MCF 10A (cell line): ENCODE results near the gene SLC34A2. TPM values are rescaled to one million over a fixed set of nuclear protein-coding genes. Genes with fewer than 3 reads are reported as not detected.
"Not testable (repeated sequence)": the region's sequence is repeated elsewhere in the genome, so short reads cannot be mapped to it uniquely, and the experiment has no call there.

Source experiments
- BruUV-seq: library from RNA; stranded (reverse); fragments of 400-500 nt; replicated peaks from 2 replicates; lab custom pipeline; 2021; lab: Mats Ljungman, UMichigan
- CTCF ChIA-PET: fragments of 300-600 bp; sonication (Branson Sonifier 250); formaldehyde crosslinking; extraction: SDS; loops from one replicate; lab custom pipeline; 2021; ENCODE audit warnings: antibody characterized with exemption, inconsistent platforms; lab: Yijun Ruan, JAX
- POLR2A ChIA-PET: fragments of 300-600, 350-650 bp; sonication (Branson Sonifier 250); formaldehyde crosslinking; extraction: SDS; loops from one replicate; lab custom pipeline; 2020; ENCODE audit warnings: antibody characterized with exemption, inconsistent platforms; lab: Yijun Ruan, JAX
- DNase-seq: peaks from one replicate; pipeline ENCODE4 v3.0.0-alpha.2; 2018; ENCODE audit not compliant: unreplicated experiment
- H3K27ac Mint-ChIP-seq: one replicate; pipeline ENCODE4 v1.8.0; 2022; ENCODE audit warnings: mild to moderate bottlenecking, low read depth, mixed read lengths; ENCODE audit not compliant: unreplicated experiment
- H3K27me3 Mint-ChIP-seq: one replicate; pipeline ENCODE4 v1.8.0; 2022; ENCODE audit warnings: mixed read lengths; ENCODE audit not compliant: insufficient read depth, unreplicated experiment
- H3K36me3 Mint-ChIP-seq: one replicate; pipeline ENCODE4 v1.8.0; 2022; ENCODE audit warnings: mild to moderate bottlenecking, moderate library complexity, mixed read lengths; ENCODE audit not compliant: insufficient read depth, unreplicated experiment
- H3K4me1 Mint-ChIP-seq: one replicate; pipeline ENCODE4 v1.8.0; 2022; ENCODE audit warnings: mixed read lengths; ENCODE audit not compliant: insufficient read depth, unreplicated experiment
- H3K4me3 Mint-ChIP-seq: one replicate; pipeline ENCODE4 v1.8.0; 2022; ENCODE audit warnings: mild to moderate bottlenecking, moderate library complexity, mixed read lengths; ENCODE audit not compliant: unreplicated experiment
- H3K9me3 Mint-ChIP-seq: one replicate; pipeline ENCODE4 v1.8.0; 2022; ENCODE audit warnings: mixed read lengths; ENCODE audit not compliant: unreplicated experiment
- intact Hi-C: fragments of 100-400 bp; cut with micrococcal nuclease; formaldehyde crosslinking; loops from 2 replicates; pipeline ENCODE4 v1.14.1; 2022
- total RNA-seq: library from RNA; stranded (reverse); gene quantifications from 2 replicates; pipeline ENCODE4 v1.2.3, GENCODE V29; 2022
- TF ChIP-seq, protein P1 (sequence below): fragments of 200-600 bp; IDR thresholded peaks from one replicate; pipeline ENCODE4 v1.8.0; 2022; ENCODE audit warnings: antibody characterized with exemption, mild to moderate bottlenecking; ENCODE audit not compliant: unreplicated experiment

The SLC34A2 gene
- total RNA-seq, 1 experiment from 2014 or later = not detected

GRCh38 chr4:25654031-25654970 is 1.4 kb upstream of the SLC34A2 start:
- no peaks in the 10 kb centered on the region for H3K27me3 Mint-ChIP-seq
- H3K4me1 Mint-ChIP-seq = peaks cover 6% of the 10 kb centered on the region
- TF ChIP-seq, protein P1, sequence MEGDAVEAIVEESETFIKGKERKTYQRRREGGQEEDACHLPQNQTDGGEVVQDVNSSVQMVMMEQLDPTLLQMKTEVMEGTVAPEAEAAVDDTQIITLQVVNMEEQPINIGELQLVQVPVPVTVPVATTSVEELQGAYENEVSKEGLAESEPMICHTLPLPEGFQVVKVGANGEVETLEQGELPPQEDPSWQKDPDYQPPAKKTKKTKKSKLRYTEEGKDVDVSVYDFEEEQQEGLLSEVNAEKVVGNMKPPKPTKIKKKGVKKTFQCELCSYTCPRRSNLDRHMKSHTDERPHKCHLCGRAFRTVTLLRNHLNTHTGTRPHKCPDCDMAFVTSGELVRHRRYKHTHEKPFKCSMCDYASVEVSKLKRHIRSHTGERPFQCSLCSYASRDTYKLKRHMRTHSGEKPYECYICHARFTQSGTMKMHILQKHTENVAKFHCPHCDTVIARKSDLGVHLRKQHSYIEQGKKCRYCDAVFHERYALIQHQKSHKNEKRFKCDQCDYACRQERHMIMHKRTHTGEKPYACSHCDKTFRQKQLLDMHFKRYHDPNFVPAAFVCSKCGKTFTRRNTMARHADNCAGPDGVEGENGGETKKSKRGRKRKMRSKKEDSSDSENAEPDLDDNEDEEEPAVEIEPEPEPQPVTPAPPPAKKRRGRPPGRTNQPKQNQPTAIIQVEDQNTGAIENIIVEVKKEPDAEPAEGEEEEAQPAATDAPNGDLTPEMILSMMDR = no peak
- DNase-seq = no peak
- no peaks in the 10 kb centered on the region for H3K9me3 Mint-ChIP-seq
- ChIA-PET POLR2A (no interaction called here), CTCF (interaction anchor here (0.5 to 1.1 kb wide), 3 partner anchors 28 to 627 kb away, joined by 3 to 7 read pairs (median 5); no protein-coding TSS in a partner anchor)
- intact Hi-C loops = no loop called here
- no TSS peak for BruUV-seq
- H3K4me3 Mint-ChIP-seq = no peak overlapping the region
- H3K27ac Mint-ChIP-seq = no peak overlapping the region
- H3K36me3 Mint-ChIP-seq = no peaks in the 10 kb centered on the region

GRCh38 chr4:25656031-25656430 is 380 bp downstream of the SLC34A2 start:
- no peak overlapping the region for H3K4me3 Mint-ChIP-seq
- H3K9me3 Mint-ChIP-seq = no peaks in the 10 kb centered on the region
- peaks cover 6% of the 10 kb centered on the region for H3K4me1 Mint-ChIP-seq
- no peak overlapping the region for H3K27ac Mint-ChIP-seq
- no peak for DNase-seq
- no TSS peak for BruUV-seq
- H3K36me3 Mint-ChIP-seq = no peaks in the 10 kb centered on the region
- H3K27me3 Mint-ChIP-seq = no peaks in the 10 kb centered on the region
- ChIA-PET CTCF (interaction anchor here (0.7 kb wide), 1 partner anchor 216 kb away, joined by 3 read pairs; no protein-coding TSS in a partner anchor), POLR2A (interaction anchor here (0.6 kb wide), 1 partner anchor 940 kb away, joined by 3 read pairs; no protein-coding TSS in a partner anchor)
- intact Hi-C loops = no loop called here
- TF ChIP-seq, protein P1 = no peak

DNA sequence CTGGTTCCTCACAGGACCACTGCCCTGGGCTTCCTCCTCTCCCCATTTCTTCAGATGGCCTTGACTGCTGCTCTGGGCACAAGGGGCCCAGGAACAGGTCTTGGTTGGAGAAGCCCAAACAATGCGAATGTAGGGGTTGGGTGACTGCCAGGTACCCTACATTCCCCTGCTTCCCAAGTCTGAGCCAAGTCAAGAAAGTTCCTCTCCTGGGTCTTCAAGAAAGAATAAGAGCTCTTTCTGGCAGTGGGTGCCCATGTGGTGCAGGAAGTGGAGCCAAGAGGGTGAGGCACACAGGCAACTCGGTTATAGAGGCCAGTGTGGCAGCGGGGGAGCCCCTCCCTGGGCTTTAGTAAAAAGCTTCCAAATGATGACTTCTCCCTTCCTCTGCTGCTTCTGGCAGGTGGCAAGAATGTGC is 2.7 kb downstream of the SLC34A2 start:
- intact Hi-C loops = no loop called here
- ChIA-PET POLR2A (no interaction called here), CTCF (interaction anchor here (0.9 kb wide), 1 partner anchor 12 kb away, joined by 4 read pairs; no protein-coding TSS in a partner anchor)
- no peak overlapping the region for H3K27ac Mint-ChIP-seq
- no peaks in the 10 kb centered on the region for H3K4me1 Mint-ChIP-seq
- BruUV-seq = no TSS peak
- H3K4me3 Mint-ChIP-seq = no peak overlapping the region
- H3K27me3 Mint-ChIP-seq = no peaks in the 10 kb centered on the region
- no peaks in the 10 kb centered on the region for H3K9me3 Mint-ChIP-seq
- TF ChIP-seq, protein P1 = no peak
- DNase-seq = no peak
- H3K36me3 Mint-ChIP-seq = no peaks in the 10 kb centered on the region

DNA sequence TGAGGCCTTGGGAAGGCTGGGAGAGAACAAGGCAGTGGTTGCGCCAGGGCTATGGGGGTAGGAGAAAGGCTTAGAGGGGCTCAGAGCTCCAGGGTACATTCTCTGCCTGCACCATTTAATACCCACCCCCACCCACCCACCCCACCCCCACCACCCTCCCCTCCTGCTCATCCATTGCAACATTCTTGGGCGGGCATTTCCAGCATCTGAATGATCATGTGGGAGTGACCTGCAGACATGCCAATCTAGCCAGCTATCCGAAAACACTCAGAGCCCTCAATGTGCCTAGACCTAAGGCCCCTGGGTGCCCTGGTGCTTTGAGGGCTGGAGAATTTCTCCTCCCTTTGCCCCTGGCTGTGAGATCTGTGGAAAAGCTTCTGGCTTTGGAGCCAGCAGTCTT is 3.1 kb downstream of the SLC34A2 start:
- POLR2A ChIA-PET = no interaction called here
- TF ChIP-seq, protein P1 = no peak
- Mint-ChIP-seq H3K27me3 (no peaks in the 10 kb centered on the region), H3K9me3 (no peaks in the 10 kb centered on the region), H3K4me1 (no peaks in the 10 kb centered on the region), H3K27ac (no peak overlapping the region), H3K36me3 (no peaks in the 10 kb centered on the region), H3K4me3 (no peak overlapping the region)
- intact Hi-C loops = no loop called here
- CTCF ChIA-PET = interaction anchor here (0.9 kb wide), 1 partner anchor 12 kb away, joined by 4 read pairs; no protein-coding TSS in a partner anchor
- no TSS peak for BruUV-seq
- DNase-seq = no peak

DNA sequence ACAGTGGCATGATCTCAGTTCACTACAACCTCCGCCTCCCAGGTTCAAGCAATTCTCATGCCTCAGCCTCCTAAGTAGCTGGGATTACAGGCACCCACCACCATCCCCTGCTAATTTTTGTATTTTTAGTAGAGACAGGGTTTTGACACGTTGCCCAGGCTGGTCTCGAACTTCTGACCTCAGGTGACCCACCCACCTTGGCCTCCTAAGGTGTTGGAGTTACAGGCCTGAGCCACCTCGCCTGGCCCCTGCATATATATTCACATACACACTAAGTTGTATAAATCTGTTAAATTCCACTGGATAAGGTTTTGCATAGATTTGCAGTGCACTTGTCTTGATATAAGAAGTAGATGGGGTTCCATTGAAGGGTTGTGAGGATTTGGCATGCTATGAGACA is 5.8 kb downstream of the SLC34A2 start:
- H3K4me1 Mint-ChIP-seq, CTCF ChIA-PET, H3K9me3 Mint-ChIP-seq, DNase-seq, BruUV-seq, POLR2A ChIA-PET, H3K4me3 Mint-ChIP-seq, H3K36me3 Mint-ChIP-seq, H3K27ac Mint-ChIP-seq, H3K27me3 Mint-ChIP-seq, intact Hi-C loops: not testable (repeated sequence)
